ENCODE data around the gene DMRTA2.

The DMRTA2 gene

DNA sequence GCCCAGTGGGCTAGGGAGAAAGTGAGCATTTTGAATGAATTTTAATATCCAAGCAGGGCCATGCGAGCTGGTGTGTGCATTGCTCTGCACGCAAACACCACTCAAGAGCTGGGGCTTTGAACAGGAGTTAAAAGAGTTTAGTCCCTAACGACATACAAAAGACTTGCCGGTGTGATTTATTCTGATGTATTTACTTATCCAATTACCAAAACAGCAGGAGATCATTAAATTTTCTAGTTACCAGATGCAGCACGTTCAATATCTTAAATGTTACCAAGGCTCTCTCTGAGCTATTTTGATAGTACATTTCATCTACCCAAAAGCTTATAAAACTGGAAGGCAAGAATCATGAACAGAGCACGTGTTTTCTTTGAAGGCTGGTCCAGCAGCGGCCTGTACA is 30.0 kb upstream of the DMRTA2 start:
- TF ChIP-seq ESRRG (CRISPR knock-in tag; IDR thresholded peaks at IDR 0.05): no peak
- ATAC-seq: no peak

DNA sequence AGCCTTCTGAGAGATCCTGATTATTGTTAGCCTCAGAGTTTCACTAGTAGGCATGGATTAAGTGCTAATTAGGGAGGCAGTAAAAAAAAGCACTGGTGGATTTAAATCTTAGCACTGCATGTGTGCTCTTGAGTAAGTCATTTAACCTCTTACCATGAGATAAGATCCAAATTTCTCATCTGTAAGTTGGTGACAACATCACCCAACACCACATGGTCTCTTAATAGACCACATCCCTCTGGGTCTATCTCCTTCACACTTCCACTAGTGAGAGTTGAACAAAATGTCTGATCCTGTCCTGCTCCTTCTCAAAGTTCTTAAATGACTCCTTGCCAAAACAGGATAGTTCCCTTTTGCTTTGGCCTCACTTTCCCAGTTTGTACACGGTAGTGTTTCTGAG is 29.5 kb upstream of the DMRTA2 start:
- no peak for TF ChIP-seq PPARA (CRISPR knock-in tag; IDR thresholded peaks at IDR 0.05; ENCODE audit: borderline replicate concordance)
- no peak for TF ChIP-seq ZNF70 (CRISPR knock-in tag; IDR thresholded peaks at IDR 0.05)
- no peak for TF ChIP-seq SNAI2 (CRISPR knock-in tag; IDR thresholded peaks at IDR 0.05)
- TF ChIP-seq GLIS3 (CRISPR knock-in tag; IDR thresholded peaks at IDR 0.05): no peak
- TF ChIP-seq ZFP30 (CRISPR knock-in tag; IDR thresholded peaks at IDR 0.05): no peak
- no peak for TF ChIP-seq ZFP3 (CRISPR knock-in tag; IDR thresholded peaks at IDR 0.05)
- no peak for ATAC-seq

GRCh38 chr1:50450861-50451653 is 27.8 kb upstream of the DMRTA2 start:
- TF ChIP-seq RARB (CRISPR knock-in tag; IDR thresholded peaks at IDR 0.05): no peak
- TF ChIP-seq ZNF565 (CRISPR knock-in tag; conservative IDR thresholded peaks at IDR 0.05; ENCODE audit: low read depth): no peak
- no peak for TF ChIP-seq PPARA (CRISPR knock-in tag; IDR thresholded peaks at IDR 0.05; ENCODE audit: borderline replicate concordance)
- no peak for TF ChIP-seq OSR1 (CRISPR knock-in tag; IDR thresholded peaks at IDR 0.05)
- no peak for TF ChIP-seq ZNF8 (CRISPR knock-in tag; IDR thresholded peaks at IDR 0.05)
- no peak for TF ChIP-seq SNAI2 (CRISPR knock-in tag; IDR thresholded peaks at IDR 0.05)
- TF ChIP-seq GLIS3 (CRISPR knock-in tag; IDR thresholded peaks at IDR 0.05): no peak
- TF ChIP-seq BACH2 (CRISPR knock-in tag; IDR thresholded peaks at IDR 0.05; ENCODE audit: borderline replicate concordance): no peak
- no peak for TF ChIP-seq ZFP30 (CRISPR knock-in tag; IDR thresholded peaks at IDR 0.05)
- TF ChIP-seq TOX (CRISPR knock-in tag; IDR thresholded peaks at IDR 0.05; ENCODE audit: borderline replicate concordance): no peak
- no peak for ATAC-seq

- TF ChIP-seq ZFP3 (CRISPR knock-in tag; IDR thresholded peaks at IDR 0.05) (no peak), TSHZ2 (CRISPR knock-in tag; IDR thresholded peaks at IDR 0.05) (no peak)
- no peak for ATAC-seq
Measured at GRCh38 chr1:50447961-50448360, 24.7 kb upstream of the DMRTA2 start.

DNA sequence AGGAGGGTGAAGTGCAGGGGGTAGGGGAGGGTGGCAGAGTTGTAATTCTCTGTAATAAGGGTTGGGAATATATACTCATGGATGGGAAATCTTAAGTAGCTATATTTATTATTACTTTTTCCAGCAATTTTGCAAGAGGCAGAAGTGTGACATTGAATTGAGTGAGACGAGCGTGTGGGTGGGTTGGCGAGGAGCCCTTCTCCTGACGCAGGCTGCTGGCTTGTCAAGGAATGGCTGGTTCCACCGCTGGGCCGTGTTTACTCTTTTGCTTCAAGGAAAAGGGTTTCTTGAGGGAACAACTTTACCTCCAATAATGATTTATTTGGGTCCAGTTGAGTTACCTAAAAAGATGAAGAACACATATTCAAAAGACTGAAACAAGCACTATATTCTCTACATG is 17.9 kb upstream of the DMRTA2 start:
- ATAC-seq: no peak
- TF ChIP-seq ESRRG (CRISPR knock-in tag; IDR thresholded peaks at IDR 0.05) (no peak), ISL1 (CRISPR knock-in tag; IDR thresholded peaks at IDR 0.05) (no peak), ARNTL (CRISPR knock-in tag; IDR thresholded peaks at IDR 0.05; ENCODE audit: borderline replicate concordance, low read depth) (no peak), GLIS3 (CRISPR knock-in tag; IDR thresholded peaks at IDR 0.05) (no peak), RARB (CRISPR knock-in tag; IDR thresholded peaks at IDR 0.05) (no peak), OSR1 (CRISPR knock-in tag; IDR thresholded peaks at IDR 0.05) (no peak), ZFP30 (CRISPR knock-in tag; IDR thresholded peaks at IDR 0.05) (no peak), BACH2 (CRISPR knock-in tag; IDR thresholded peaks at IDR 0.05; ENCODE audit: borderline replicate concordance) (no peak), CSDC2 (CRISPR knock-in tag; IDR thresholded peaks at IDR 0.05) (no peak), SNAI2 (CRISPR knock-in tag; IDR thresholded peaks at IDR 0.05) (no peak), TSHZ2 (CRISPR knock-in tag; IDR thresholded peaks at IDR 0.05) (no peak), ZC3H10 (CRISPR knock-in tag; IDR thresholded peaks at IDR 0.05) (no peak), ZFP3 (CRISPR knock-in tag; IDR thresholded peaks at IDR 0.05) (no peak)
- TF ChIP-seq, protein P1, sequence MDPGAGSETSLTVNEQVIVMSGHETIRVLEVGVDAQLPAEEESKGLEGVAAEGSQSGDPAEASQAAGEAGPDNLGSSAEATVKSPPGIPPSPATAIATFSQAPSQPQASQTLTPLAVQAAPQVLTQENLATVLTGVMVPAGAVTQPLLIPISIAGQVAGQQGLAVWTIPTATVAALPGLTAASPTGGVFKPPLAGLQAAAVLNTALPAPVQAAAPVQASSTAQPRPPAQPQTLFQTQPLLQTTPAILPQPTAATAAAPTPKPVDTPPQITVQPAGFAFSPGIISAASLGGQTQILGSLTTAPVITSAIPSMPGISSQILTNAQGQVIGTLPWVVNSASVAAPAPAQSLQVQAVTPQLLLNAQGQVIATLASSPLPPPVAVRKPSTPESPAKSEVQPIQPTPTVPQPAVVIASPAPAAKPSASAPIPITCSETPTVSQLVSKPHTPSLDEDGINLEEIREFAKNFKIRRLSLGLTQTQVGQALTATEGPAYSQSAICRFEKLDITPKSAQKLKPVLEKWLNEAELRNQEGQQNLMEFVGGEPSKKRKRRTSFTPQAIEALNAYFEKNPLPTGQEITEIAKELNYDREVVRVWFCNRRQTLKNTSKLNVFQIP (CRISPR knock-in tag; IDR thresholded peaks at IDR 0.05; ENCODE audit: borderline replicate concordance, low read depth): no peak
- TF ChIP-seq, protein P2, sequence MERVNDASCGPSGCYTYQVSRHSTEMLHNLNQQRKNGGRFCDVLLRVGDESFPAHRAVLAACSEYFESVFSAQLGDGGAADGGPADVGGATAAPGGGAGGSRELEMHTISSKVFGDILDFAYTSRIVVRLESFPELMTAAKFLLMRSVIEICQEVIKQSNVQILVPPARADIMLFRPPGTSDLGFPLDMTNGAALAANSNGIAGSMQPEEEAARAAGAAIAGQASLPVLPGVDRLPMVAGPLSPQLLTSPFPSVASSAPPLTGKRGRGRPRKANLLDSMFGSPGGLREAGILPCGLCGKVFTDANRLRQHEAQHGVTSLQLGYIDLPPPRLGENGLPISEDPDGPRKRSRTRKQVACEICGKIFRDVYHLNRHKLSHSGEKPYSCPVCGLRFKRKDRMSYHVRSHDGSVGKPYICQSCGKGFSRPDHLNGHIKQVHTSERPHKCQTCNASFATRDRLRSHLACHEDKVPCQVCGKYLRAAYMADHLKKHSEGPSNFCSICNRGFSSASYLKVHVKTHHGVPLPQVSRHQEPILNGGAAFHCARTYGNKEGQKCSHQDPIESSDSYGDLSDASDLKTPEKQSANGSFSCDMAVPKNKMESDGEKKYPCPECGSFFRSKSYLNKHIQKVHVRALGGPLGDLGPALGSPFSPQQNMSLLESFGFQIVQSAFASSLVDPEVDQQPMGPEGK (CRISPR knock-in tag; IDR thresholded peaks at IDR 0.05; ENCODE audit: borderline replicate concordance): no peak

Data from SK-N-SH treated with all-trans-retinoic acid at 6 μM for 48 hours (cell line).